Right lobe of liver (tissue), 4 donors: ENCODE measurements around the gene EXOC3L2.

Experiments
- CTCF ChIP-seq, 4 donors: fragments of 200-600 bp in 3 of 4; fragments of 450-650 bp in 1 of 4; IDR thresholded peaks; one replicate each; pipeline versions ENCODE4 v1.5.1 to v1.8.0; 2016 to 2022; ENCODE audit warnings: antibody characterized with exemption in 4 of 4, mild to moderate bottlenecking in 2 of 4
- POLR2A ChIP-seq: fragments of 450-650 bp; IDR thresholded peaks from one replicate; pipeline ENCODE4 v1.6.1; 2017; ENCODE audit warnings: antibody characterized with exemption, mild to moderate bottlenecking
- donor health status: DM: no; HTN: no; CAD: no.
- donor health status: DM: no; HTN: no; CAD: no.
- donor health status: DM: no; HTN: yes; CAD: no.

GRCh38 chr19:45172611-45173208 is 72.5 kb downstream of the EXOC3L2 start:
- TF ChIP-seq CTCF (IDR thresholded peaks at IDR 0.05) (no peak), POLR2A (no peak)
